OCI-LY1 (cell line): ENCODE results near the gene NSUN6.

Experiments used
- EZH2 ChIP-seq: fragments of 200-600 bp; sonication (generic), shearing (Covaris generic); IDR thresholded peaks from 2 replicates; pipeline ENCODE4 v1.8.0; 2017; ENCODE audit warnings: borderline replicate concordance, mixed run types, mild to moderate bottlenecking, antibody characterized with exemption, low read length, moderate library complexity, mixed read lengths
- TF ChIP-seq, protein P1 (sequence below): fragments of 200-600 bp; sonication (generic), shearing (Covaris generic); IDR thresholded peaks from 2 replicates; pipeline ENCODE4 v1.5.1; 2017; ENCODE audit warnings: mild to moderate bottlenecking, antibody characterized with exemption, low read length, moderate library complexity, mixed read lengths

DNA sequence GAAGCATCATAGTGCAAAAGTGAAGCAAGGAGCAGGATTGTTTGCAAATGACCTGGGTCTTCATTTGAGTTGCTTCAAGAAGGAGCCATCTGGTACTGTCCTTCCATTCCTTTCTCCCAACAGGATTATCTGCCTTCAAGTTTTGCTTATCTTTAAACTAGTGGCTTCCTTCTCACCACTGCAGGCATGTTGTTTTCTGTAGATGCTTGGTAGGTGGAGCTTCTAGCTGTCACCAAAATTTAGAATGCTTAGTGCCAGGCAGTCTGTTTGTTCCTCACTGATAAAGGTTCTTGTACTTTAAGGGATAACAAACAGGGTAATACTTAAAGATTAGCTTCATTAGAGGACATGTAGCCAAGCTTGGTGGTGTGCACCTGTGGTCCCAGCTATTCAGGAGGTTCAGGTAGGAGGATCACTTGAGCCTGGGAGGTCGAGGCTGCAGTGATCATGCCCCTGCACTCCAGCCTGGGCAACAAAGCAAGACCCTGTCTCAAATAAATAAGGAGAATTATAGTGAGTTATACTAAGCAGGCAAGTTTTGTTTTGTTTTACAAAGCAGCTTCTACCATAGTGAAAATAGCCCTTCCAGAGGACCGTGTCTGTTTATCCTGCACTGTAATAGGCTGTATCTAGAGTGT lies 13.6 kb upstream of the NSUN6 start:
- TF ChIP-seq, protein P1, sequence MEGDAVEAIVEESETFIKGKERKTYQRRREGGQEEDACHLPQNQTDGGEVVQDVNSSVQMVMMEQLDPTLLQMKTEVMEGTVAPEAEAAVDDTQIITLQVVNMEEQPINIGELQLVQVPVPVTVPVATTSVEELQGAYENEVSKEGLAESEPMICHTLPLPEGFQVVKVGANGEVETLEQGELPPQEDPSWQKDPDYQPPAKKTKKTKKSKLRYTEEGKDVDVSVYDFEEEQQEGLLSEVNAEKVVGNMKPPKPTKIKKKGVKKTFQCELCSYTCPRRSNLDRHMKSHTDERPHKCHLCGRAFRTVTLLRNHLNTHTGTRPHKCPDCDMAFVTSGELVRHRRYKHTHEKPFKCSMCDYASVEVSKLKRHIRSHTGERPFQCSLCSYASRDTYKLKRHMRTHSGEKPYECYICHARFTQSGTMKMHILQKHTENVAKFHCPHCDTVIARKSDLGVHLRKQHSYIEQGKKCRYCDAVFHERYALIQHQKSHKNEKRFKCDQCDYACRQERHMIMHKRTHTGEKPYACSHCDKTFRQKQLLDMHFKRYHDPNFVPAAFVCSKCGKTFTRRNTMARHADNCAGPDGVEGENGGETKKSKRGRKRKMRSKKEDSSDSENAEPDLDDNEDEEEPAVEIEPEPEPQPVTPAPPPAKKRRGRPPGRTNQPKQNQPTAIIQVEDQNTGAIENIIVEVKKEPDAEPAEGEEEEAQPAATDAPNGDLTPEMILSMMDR = no peak
- TF ChIP-seq EZH2 = no peak
